ENCODE measurements around the gene ZNF234.
"Not testable (repeated sequence)": the region's sequence is repeated elsewhere in the genome, so short reads cannot be mapped to it uniquely, and the experiment has no call there.

ZNF234 gene

DNA sequence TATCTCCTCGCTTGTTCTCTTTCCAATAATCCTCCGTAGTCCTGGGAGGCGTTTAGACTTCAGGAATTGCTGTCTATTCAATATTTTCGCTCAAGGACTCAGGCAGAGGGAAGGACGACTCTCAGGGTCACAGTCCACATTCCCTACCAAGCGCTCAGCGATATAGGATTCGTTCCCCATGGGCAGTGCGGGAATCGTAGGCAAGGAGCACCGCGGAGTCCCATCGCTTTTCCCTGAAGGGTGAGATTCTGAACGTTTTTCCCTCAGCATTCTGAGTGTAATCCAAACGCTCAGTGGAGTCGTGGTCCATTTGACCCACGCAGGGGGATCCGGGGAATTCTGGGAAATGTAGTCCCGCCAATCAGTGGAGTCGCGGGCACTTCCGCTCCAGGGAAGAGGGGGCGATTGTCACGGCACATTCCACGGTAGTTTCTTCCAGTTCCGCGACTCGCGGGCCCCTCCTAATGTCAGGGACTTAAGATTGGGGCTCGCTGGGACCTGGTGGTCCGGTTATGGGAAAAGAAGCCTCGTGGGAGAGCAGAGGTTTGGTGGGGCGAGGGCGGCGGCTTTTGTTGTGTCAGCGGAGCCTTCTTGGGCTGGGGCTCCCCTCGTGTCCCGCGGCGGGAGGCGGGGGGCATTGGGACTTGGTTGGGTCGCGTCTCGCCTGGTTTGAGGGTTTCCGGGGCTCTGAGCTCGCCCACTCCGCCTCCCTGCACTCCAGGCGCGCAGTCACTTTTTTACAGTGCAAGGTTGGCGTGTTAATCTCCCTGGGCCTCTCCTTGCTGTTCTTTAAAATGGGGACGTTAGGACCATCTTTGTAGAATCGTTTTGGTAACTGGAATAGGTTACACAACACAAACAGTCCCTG is at the start of gene ZNF234:
Gene ZNF234, plus strand, starts transcription at position 364 of the 868 bp plus-strand sequence. CDS start 3,079 bp downstream, outside the sequence.
- DNase-seq (ENCODE audit: low spot score): peak; percentile 93

DNA sequence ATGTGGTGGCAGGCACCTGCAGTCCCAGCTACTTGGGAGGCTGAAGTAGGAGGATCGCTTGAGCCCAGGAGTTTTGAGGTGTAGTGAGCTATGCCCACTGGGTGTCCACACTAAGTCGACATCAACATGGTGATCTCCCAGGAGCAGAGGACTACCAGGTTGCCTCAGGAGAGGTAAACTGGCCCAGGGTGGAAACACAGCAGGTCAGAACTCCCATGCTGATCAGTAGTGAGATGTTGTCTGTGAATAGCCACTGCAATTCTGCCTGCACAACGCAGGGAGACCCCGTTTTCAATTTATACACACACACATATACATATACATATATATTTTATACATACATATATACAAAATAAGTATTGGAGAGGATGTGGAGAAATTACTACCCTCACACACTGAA is 49.2 kb upstream of the ZNF234 start:
- DNase-seq (ENCODE audit: low spot score): no peak

DNA sequence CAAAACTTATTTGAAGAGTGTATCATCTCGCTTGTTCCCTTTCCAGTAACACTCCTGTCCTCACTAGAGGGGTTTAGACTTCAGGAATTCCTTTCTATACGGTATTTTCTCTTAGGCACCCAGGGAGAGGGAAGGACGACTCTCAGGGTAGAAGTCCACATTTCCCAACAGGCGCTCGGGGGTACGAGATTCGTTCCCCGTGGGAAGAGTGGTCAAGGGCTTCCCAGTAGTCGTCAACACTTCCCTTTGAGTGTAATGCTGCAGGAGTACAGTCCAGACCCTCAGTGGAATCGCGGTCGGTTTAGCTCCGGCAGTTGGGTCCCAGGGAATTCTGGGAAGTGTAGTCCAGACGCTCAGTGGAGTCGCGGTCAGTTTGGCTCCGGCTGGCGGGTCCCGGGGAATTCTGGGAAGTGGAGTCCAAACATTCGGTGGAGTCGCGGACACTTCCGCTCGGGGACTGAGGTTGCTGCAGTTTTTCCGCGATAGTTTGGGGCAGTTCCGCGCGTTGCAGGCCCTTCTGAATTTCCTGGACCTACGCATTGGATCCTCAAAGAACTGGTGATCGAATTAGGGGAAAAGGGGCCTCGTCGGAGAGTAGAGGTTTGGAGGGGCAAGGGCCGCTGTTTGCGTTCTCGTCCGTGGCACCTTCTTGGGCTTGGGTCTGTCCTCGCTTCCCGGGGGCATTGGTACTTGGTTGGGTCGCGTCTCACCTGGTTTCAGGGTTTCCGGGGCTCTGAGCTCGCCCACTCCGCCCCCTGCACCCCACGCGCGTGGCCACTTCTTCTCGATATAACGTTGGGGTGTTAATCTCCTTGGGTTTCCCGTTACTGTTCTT is 47.2 kb upstream of the ZNF234 start, which contains the start of gene ZNF224:
Gene ZNF224, plus strand, starts transcription at position 431 of the 835 bp plus-strand sequence. CDS start 3,513 bp downstream, outside the sequence.
- DNase-seq (ENCODE audit: low spot score): peak; percentile 94

DNA sequence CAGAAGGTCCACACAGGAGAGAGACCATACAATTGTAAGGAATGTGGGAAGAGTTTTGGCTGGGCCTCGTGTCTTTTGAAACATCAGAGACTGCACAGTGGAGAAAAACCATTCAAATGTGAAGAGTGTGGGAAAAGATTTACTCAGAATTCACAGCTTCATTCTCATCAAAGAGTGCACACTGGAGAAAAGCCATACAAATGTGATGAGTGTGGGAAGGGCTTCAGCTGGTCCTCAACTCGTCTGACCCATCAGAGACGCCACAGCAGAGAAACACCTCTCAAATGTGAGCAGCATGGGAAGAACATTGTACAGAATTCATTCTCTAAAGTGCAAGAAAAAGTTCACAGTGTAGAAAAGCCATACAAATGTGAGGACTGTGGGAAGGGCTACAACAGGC is 33.6 kb upstream of the ZNF234 start:
- no peak for DNase-seq (ENCODE audit: low spot score)

DNA sequence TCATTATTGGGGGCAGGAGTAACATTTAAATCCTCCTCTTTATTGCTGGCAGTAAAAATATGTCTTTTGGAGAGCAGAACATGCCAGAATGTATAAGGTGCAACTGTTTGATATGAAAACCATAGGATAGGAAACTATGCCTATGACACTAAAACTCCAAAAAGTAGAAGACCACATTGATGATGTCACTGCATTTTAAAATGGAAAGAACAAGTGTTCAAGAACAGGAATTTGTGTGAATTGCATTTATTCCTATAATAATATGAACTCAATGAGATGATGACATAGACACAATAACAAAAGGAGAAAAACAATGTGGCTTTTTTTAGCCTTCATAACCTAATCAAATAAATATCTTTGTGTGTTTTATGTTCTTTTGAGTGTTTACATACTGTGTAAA is 31.9 kb upstream of the ZNF234 start:
- no peak for DNase-seq (ENCODE audit: low spot score)

DNA sequence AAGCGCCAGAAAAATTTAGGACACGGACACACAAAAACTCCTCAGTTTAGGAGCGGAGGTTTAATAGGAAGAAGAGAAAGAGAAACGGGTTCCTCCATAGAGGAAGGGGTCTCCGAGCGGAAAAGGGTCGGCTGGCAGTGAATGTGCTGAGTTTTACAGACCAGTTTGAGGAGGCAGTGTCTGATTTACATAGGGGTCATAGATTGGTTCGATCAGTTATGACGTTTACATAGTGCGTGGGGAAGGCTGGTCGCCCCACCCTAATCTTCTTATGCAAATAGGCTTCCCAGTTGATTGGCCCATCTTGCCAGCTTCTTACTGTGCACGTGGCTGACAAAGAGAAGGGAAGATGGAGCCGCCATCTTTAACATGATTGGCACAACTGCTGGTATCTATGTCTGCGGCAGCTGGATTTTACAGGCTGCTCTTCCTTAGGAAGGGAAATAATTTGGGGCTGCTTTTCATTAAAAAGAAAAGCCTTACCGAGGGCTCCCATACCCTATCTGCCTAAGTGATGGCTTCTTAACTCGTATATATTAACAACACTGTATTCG is 29.4 kb upstream of the ZNF234 start:
- DNase-seq (ENCODE audit: low spot score): peak; percentile 49

DNA sequence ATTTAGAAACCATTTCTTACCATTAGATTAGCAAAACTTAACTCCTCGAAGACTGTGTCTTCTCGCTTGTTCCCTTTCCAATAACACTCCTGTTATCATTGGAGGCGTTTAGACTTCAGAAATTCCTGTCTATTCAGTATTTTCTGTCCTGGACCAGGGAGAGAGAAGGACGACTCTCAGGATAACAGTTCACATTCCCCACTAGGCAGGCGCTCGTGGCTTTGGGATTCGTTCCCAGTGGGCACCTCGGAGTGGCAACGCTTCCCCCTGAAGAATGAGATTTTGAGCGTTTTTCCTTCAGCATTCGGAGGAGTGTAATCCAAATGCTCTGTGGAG is 28.6 kb upstream of the ZNF234 start:
- no peak for DNase-seq (ENCODE audit: low spot score)

DNA sequence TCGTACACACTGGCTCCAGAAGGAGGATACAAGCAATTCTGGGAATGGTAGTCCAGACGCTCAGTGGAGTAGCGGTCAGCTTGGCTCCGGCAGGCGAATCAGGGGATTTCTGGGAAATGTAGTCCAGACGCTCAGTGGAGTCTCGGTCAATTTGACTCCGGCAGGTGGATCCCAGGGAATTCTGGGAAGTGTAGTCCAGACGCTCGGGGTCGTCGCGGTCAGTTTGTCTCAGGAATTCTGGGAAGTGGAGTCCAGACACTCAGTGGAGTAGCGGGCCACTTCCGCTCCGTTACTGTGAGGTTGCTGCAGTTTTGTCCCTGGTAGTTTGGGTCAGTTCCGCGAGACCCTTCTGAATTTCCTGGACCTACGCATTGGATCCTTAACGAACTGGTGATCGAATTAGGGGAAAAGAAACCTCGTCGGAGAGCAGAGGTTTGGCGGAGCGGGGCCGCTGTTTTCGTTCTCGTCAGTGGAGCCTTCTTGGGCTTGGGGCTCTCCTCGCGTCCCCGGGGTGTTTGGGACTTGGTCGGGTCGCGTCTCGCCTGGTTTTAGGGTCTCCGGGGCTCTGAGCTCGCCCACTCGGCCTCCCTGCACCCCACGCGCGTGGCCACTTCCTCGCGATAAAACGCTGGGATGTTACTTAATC is 28.1 kb upstream of the ZNF234 start, which contains the start of gene ZNF225:
Gene ZNF225, plus strand, starts transcription at position 262 of the 646 bp plus-strand sequence. CDS start 2,429 bp downstream, outside the sequence.
- DNase-seq (ENCODE audit: low spot score): peak; percentile 95

DNA sequence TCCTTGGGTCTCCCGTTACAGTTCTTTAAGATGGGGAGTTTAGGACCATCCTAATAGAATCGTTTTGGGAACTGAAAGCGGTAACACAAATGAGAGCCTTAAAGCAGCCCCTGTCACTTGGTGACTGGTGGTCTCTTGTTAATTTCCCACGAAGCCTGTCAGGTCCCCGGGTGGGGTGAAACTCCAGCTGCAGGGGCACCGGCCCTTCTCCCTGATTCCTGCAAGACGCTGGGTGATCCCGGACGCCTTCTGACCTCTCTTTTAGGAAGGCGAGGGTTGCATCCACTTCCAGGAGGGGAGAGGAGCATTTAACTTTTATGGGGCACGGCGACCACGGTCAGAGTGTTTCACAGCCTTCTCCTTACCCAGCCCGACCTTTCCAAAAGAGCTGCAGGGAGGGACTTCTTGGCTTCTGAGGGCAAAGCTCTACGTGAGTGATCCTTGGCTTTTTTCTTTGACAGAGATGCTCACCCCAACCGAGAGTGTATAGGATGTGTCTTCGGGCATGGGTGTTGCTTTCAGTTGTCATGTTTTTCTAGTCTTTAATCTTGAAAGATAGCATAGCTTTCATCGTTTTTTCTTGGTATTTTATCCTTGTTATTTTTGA is 27.5 kb upstream of the ZNF234 start:
- peak; percentile 21 for DNase-seq (ENCODE audit: low spot score)

DNA sequence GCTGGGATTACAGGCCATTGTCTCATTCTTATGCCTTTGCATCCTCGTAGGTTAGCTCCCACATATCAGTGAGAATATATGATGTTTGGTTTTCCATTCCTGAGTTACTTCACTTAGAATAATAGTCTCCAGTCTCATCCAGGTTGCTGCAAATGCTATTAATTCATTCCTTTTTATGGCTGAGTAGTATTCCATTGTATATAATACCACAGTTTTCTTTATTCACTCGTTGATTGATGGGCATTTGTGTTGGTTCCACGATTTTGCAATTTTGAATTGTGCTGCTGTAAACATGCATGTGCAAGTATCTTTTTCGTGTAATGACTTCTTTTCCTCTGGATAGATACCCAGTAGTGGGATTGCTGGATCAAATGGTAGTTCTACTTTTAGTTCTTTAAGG is 20.2 kb upstream of the ZNF234 start:
- DNase-seq (ENCODE audit: low spot score): not testable (repeated sequence)

DNA sequence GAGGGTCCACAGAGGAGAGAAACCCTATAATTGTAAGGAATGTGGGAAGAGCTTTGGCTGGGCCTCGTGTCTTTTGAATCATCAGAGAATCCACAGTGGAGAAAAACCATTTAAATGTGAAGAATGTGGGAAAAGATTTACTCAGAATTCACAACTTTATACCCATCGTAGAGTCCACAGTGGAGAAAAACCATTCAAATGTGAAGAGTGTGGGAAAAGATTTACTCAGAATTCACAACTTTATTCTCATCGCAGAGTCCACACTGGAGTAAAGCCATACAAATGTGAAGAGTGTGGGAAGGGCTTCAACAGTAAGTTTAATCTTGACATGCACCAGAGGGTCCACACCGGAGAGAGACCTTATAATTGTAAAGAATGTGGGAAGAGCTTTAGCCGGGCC is 9.4 kb upstream of the ZNF234 start:
- no peak for DNase-seq (ENCODE audit: low spot score)

DNA sequence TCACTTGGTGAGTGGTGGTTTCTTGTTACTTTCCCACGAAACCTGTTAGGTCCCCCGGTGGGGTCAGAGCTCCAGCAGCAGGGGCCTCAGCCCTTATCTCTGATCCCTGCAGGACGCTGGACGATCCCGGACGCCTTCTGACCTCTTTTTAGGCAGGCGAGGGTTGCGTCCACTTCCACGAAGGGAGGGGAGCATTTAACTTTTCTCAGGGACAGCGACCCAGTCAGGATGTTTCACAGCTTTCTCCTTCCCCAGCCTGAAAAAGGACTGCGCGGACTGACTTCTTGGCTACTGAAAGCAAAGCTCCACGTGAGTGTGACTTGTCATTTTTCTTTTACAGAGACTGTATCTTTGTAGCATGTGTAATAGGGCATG is 692 bp downstream of the ZNF234 start:
- peak; percentile 31 for DNase-seq (ENCODE audit: low spot score)

DNA sequence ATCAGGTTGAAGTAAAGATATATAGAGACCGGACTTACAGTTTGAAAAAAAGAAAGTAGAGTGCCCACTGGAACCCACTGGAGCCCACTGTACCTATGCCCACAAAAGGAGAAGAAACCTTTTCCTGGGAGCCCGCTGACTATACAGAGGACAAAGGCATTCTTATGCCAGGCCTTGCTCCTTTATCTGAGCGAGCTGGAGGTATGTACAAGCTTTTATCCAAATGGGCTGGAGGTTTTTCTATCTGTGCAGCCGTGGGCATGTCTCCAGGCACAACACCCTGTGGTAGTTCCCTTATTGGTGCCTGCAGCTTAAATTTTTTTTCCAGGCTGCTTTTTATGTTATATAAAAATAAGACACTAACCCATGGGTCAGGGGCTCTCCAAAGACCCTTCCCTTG is 8.4 kb downstream of the ZNF234 start:
- no peak for DNase-seq (ENCODE audit: low spot score)

DNA sequence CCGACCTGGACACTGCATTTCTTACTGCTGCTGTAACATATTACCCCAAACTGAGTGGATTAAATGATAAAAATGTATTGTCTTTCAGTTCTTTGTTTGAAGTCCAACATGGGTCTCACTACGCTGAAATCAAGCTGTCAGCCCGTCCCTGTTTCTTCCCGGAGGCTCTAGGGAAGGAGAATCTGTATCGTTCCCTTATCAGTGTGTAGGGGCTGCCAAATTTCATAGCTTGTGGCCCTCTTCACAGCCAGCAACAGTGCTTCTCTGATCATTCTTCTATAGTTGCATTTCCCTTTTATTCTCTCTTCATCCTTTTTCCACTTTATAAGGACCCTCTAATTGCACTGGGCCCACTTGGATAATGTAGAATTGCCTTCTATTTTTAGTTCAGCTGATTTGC is 10.1 kb downstream of the ZNF234 start:
- DNase-seq (ENCODE audit: low spot score): no peak

DNA sequence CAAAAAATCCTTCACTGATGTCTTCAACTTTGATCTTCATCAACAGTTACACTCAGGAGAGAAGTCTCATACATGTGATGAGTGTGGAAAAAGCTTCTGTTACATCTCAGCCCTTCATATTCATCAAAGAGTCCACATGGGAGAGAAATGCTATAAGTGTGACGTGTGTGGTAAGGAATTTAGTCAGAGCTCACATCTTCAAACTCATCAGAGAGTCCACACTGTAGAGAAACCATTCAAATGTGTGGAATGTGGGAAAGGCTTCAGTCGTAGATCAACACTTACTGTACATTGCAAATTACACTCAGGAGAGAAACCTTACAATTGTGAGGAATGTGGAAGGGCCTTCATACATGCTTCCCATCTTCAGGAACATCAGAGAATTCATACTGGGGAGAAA is 15.1 kb downstream of the ZNF234 start:
- no peak for DNase-seq (ENCODE audit: low spot score)

DNA sequence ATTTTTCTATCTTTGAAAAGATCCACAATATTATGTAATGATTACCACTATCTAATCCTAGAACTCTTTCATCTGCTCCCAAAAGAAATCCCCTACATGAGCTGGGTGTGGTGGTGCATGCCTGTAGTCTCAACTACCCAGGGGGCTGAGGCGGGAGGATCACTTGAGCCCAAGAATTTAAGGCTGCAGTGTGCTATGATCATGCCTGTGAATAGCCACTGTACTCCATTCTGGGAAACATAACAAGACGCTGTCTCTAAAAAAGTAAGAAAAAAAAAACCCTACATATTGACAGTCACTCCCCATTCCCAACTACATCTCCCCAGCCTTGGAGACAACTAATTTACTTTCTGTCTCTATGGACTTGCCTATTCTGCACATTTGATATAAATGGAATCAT is 22.4 kb downstream of the ZNF234 start:
- no peak for DNase-seq (ENCODE audit: low spot score)

DNA sequence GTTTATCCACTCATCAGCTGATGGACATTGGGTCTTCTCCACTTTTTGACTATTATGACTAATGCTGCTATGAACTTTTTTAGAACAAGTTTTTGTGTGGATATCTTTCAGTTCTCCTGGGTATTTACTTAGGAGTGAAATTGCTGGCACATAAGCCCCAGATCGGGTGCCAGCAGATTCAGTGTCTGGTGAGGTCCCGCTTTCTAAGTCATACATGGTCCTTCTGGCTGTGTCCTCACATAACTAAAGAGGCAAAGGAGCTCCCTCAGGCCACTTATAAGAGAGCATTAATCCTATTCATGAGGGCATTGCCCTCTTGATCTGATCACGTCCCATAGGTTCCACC is 22.9 kb downstream of the ZNF234 start:
- DNase-seq (ENCODE audit: low spot score): no peak

DNA sequence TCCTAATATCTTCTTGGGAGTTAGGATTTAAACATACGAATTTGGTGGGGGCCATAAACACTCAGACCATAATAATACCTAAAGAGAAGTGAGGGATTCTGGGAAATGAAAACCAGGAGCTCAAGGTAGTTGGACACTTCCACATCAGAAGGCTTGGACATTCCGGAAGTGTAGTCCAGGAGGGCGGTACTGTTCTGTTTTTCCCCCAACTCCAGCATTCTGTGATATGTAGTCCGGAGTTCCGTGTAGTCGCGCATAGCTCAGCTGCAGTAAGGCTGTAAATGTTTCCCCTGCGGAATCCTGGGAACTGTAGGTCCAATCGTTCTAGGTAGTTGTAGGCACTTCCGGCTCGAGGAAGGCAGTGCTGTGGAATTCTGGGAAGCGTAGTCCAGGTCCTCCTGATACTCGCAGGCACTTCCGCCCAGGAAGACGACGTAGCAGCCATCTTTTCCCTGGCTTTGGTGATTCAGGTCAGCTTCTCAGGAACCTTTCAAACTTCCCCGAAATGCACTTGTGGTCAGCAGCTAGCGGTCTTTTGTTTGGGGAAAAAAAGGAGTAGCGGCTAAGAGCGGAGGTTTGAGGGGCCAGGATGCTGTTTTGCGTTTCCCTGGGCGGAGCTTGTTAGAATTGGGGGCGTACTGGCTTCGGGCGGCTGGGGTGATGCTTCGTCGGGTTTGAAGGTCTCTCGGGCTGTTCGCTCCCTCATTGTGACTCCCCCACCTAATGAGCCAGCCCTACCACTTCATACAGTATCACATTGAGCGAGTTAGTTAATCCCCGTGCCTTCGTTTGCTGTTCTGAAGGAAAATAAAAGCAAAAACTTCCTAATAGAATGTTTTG is 23.5 kb downstream of the ZNF234 start, which contains the start of gene ZNF226:
Gene ZNF226, plus strand, starts transcription at position 428 of the 840 bp plus-strand sequence. CDS start 4,981 bp downstream, outside the sequence.
- DNase-seq (ENCODE audit: low spot score): peak; percentile 97

DNA sequence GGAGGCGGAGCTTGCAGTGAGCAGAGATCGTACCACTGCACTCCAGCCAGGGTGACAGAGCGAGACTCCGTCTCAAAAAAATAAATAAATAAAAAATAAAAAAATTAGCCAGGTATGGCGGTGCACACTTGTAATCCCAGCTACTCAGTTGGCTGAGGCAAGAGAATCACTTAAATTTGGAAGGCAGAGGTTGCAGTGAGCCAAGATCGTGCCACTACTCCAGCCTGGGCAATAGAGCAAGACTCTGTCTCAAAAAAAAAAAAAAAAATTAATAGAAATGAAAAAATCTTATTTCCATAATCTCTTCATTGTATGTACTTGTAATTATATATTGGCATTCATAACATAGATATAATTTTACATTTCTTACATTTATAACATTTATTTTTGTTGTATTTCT is 29.3 kb downstream of the ZNF234 start:
- DNase-seq (ENCODE audit: low spot score): not testable (repeated sequence)

DNA sequence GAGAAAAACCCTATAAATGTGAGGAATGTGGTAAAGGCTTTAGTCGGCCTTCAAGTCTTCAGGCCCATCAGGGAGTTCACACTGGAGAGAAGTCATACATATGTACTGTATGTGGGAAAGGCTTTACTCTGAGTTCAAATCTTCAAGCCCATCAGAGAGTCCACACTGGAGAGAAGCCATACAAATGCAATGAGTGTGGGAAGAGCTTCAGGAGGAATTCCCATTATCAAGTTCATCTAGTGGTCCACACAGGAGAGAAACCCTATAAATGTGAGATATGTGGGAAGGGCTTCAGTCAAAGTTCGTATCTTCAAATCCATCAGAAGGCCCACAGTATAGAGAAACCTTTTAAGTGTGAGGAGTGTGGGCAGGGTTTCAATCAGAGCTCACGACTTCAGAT is 35.2 kb downstream of the ZNF234 start:
- no peak for DNase-seq (ENCODE audit: low spot score)

DNA sequence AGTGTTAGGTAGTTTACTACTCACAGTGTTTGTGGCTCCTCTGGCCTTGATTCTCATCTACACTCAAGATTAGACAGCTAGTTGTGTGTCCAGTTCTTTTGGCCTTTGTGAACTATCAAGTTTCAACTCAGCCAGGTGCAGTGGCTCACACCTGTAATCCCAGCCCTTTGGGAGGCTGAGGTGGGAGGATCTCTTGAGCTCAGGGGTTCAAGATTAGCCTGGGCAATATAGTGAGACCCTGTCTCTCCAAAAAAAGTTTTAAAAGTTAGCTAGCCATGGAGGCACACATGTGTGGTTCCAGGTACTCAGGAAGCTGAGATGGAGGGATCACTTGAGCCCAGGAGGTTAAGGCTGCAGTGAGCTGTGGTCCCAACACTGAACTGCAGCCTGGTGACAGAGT is 39.6 kb downstream of the ZNF234 start:
- no peak for DNase-seq (ENCODE audit: low spot score)

All from AG08395 (cell line).